Glutamatergic neuron (in vitro differentiated cells): ENCODE measurements around the gene CAPN5. TPM values are rescaled to one million over a fixed set of nuclear protein-coding genes. Genes with fewer than 3 reads are reported as not detected.

ENCODE experiments used
- DNase-seq: peaks from one replicate; pipeline ENCODE4 v3.0.0; 2022
- H3K27ac Mint-ChIP-seq: one replicate; pipeline ENCODE4 v1.8.0; 2020; ENCODE audit warnings: mild to moderate bottlenecking, mixed read lengths, inconsistent platforms; ENCODE audit not compliant: unreplicated experiment
- H3K27me3 Mint-ChIP-seq: one replicate; pipeline ENCODE4 v1.8.0; 2020; ENCODE audit warnings: mild to moderate bottlenecking, moderate library complexity, mixed read lengths, inconsistent platforms; ENCODE audit not compliant: unreplicated experiment
- H3K36me3 Mint-ChIP-seq: one replicate; pipeline ENCODE4 v1.8.0; 2020; ENCODE audit warnings: mild to moderate bottlenecking, mixed read lengths, inconsistent platforms; ENCODE audit not compliant: unreplicated experiment
- H3K4me1 Mint-ChIP-seq: one replicate; pipeline ENCODE4 v1.8.0; 2020; ENCODE audit warnings: mild to moderate bottlenecking, low read depth, mixed read lengths, inconsistent platforms; ENCODE audit not compliant: unreplicated experiment
- H3K4me3 Mint-ChIP-seq: one replicate; pipeline ENCODE4 v1.8.0; 2020; ENCODE audit warnings: mild to moderate bottlenecking, mixed read lengths, inconsistent platforms; ENCODE audit not compliant: unreplicated experiment
- H3K9me3 Mint-ChIP-seq: one replicate; pipeline ENCODE4 v1.8.0; 2020; ENCODE audit warnings: mild to moderate bottlenecking, moderate library complexity, mixed read lengths, inconsistent platforms; ENCODE audit not compliant: unreplicated experiment
- CTCF ChIP-seq: fragments of 200-600 bp; sonication (generic); IDR thresholded peaks from one replicate; pipeline ENCODE4 v1.5.0; 2021; ENCODE audit not compliant: partially characterized antibody, unreplicated experiment
- total RNA-seq: library from RNA; stranded (reverse); fragmentation: NEBNext Ultra II Directional; extraction: Animal tissue kit (Norgen Biotek cat#: 25700); gene quantifications from one replicate; pipeline ENCODE4 v1.2.1, GENCODE V29; 2021; ENCODE audit not compliant: unreplicated experiment

The CAPN5 gene
- total RNA-seq, 1 donor from 2014 or later = 45.0 TPM

DNA sequence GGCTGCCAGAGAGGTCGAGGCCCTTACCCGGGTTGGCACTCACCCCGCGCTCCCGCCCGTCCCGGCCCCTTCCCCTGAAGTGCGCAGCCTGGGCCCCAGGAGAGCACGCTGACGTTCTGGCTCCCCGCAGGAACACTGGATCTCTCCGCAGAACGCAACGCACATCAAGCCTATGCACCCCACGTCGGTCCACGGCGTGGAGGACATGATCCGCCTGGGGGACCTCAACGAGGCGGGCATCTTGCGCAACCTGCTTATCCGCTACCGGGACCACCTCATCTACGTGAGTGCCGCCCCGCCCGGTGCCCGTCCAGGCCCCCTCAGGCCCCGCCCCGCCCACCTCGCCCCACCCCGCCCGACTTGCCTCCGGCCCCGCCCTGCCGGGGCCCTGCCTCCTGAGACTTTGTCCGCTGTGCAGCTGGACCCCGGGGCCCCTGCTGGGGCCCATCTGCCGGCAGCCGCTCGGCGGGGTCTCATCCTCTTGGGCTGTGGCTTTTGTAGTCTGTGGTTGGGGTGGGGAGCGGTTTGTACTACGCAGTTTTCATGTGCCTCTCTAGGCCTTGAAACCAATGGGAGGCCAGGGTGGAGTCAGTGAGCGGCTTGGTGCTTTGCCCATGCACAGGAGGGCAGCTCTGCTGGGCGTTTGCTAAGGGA, 81.0 kb downstream of the CAPN5 start:
- H3K4me3 Mint-ChIP-seq = peak overlapping the region; percentile 61
- H3K27ac Mint-ChIP-seq = peak overlapping the region; percentile 81
- H3K4me1 Mint-ChIP-seq = peaks cover 38% of the 10 kb centered on the region
- TF ChIP-seq CTCF = no peak
- peaks cover 7% of the 10 kb centered on the region for H3K9me3 Mint-ChIP-seq
- DNase-seq = peak; percentile 47
- H3K36me3 Mint-ChIP-seq = peaks cover 4% of the 10 kb centered on the region
- peaks cover 10% of the 10 kb centered on the region for H3K27me3 Mint-ChIP-seq

DNA sequence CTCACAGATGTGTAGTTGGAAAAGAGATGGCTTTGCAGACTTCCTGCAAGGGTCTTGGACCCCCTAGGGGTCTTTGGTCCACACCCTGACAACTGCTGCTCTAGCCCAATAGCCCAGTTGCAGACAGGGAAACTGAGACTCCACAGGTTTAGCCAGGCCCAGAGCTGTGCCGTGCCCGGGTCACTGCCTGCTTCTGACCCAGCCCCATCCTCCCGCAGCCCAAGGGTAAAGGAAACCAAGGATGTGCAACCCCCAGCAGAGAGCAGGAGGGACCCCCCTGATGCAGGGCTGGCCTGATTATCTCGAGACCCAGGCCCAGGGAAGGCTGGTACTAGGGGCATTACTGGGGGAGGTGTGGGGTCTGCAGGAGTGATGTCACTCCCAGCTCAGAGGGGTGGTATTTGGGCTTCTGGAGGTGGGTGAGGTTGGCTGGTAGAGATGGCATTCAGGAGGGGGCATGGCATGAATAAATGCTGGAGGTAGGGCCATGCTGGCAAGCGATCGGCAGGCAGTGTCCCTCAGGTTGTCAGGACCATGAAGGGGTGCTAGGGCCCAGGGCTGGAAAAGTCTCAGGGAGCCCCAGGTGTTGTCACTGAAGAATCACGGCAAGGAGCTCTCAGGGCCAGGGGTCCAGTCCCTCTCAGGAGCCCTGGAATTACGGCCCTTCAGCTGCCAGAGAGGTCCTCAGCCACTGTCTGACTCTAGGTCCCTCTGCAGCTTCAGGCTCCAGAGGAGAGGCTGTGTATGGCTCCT, 82.4 kb downstream of the CAPN5 start:
- peaks cover 40% of the 10 kb centered on the region for H3K4me1 Mint-ChIP-seq
- H3K27ac Mint-ChIP-seq = no peak overlapping the region
- TF ChIP-seq CTCF = no peak
- peaks cover 17% of the 10 kb centered on the region for H3K27me3 Mint-ChIP-seq
- H3K9me3 Mint-ChIP-seq = peaks cover 11% of the 10 kb centered on the region
- no peak for DNase-seq
- peaks cover 5% of the 10 kb centered on the region for H3K36me3 Mint-ChIP-seq
- no peak overlapping the region for H3K4me3 Mint-ChIP-seq

GRCh38 chr11:77149716-77150392, 83.1 kb downstream of the CAPN5 start:
- peaks cover 12% of the 10 kb centered on the region for H3K9me3 Mint-ChIP-seq
- no peak for TF ChIP-seq CTCF
- no peak for DNase-seq
- peaks cover 17% of the 10 kb centered on the region for H3K27me3 Mint-ChIP-seq
- H3K36me3 Mint-ChIP-seq = peaks cover 5% of the 10 kb centered on the region
- no peak overlapping the region for H3K4me3 Mint-ChIP-seq
- peaks cover 38% of the 10 kb centered on the region for H3K4me1 Mint-ChIP-seq
- no peak overlapping the region for H3K27ac Mint-ChIP-seq

DNA sequence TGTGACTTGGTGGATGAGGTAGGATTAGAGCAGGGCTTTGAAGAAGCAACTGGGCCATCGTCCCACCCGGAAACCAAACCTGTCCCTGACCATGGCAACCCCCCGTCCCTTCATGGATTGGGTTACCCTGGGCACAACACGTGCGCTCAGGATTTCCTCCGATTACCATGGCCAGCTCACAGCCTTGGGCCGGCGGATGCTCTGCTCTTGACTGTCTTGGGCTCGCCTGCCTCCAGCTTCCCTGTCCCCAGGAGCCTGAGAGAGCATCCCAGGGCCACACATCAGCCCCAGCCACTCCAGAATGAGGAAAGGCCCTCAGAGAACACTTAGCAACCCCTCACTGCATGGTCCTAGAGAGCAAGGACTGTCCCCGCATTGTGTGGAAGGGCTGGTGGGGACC, 84.1 kb downstream of the CAPN5 start:
- TF ChIP-seq CTCF = no peak
- H3K27me3 Mint-ChIP-seq = peaks cover 18% of the 10 kb centered on the region
- H3K4me1 Mint-ChIP-seq = peaks cover 34% of the 10 kb centered on the region
- DNase-seq = no peak
- H3K27ac Mint-ChIP-seq = no peak overlapping the region
- H3K4me3 Mint-ChIP-seq = no peak overlapping the region
- peaks cover 16% of the 10 kb centered on the region for H3K9me3 Mint-ChIP-seq
- H3K36me3 Mint-ChIP-seq = peaks cover 5% of the 10 kb centered on the region
